HG02885 (cell line): ENCODE data around the gene NRF1.

Experiments
- ATAC-seq: cut with Tn5 transposase; IDR thresholded peaks from one replicate; pipeline ENCODE4 v1.9.1; 2021; ENCODE audit warnings: mild to moderate bottlenecking; ENCODE audit not compliant: unreplicated experiment, poor library complexity

The NRF1 gene

GRCh38 chr7:129724796-129725195 is 113.3 kb downstream of the NRF1 start:
- no peak for ATAC-seq

- no peak for ATAC-seq
These were observed 117.5 kb downstream of the NRF1 start for GRCh38 chr7:129728875-129729467.

GRCh38 chr7:129729511-129729910 is 118.0 kb downstream of the NRF1 start:
- no peak for ATAC-seq

- ATAC-seq, result no peak
These were observed 118.6 kb downstream of the NRF1 start for GRCh38 chr7:129730159-129730558.

- ATAC-seq, result no peak
These were observed 122.9 kb downstream of the NRF1 start for GRCh38 chr7:129734400-129734799.

GRCh38 chr7:129739427-129739826 is 127.9 kb downstream of the NRF1 start:
- no peak for ATAC-seq

GRCh38 chr7:129740574-129741410 is 129.3 kb downstream of the NRF1 start:
- ATAC-seq, result no peak

GRCh38 chr7:129741743-129742213 is 130.3 kb downstream of the NRF1 start:
- ATAC-seq, result no peak

- no peak for ATAC-seq
These were observed 130.7 kb downstream of the NRF1 start for GRCh38 chr7:129742256-129742655.

GRCh38 chr7:129746857-129747529 is 135.5 kb downstream of the NRF1 start:
- ATAC-seq, result no peak

GRCh38 chr7:129748356-129749109 is 137.0 kb downstream of the NRF1 start:
- ATAC-seq, result no peak

GRCh38 chr7:129750091-129750490 is 138.6 kb downstream of the NRF1 start:
- no peak for ATAC-seq

- no peak for ATAC-seq
These were observed 139.0 kb downstream of the NRF1 start for GRCh38 chr7:129750501-129750900.

GRCh38 chr7:129751916-129752315 is 140.4 kb downstream of the NRF1 start:
- ATAC-seq, result no peak

- no peak for ATAC-seq
These were observed 141.2 kb downstream of the NRF1 start for GRCh38 chr7:129752760-129753159.

GRCh38 chr7:129754406-129754805 is 142.9 kb downstream of the NRF1 start:
- ATAC-seq, result no peak

- no peak for ATAC-seq
These were observed 146.5 kb downstream of the NRF1 start for GRCh38 chr7:129757991-129758390.

- no peak for ATAC-seq
These were observed 151.0 kb downstream of the NRF1 start for GRCh38 chr7:129762387-129762969.

GRCh38 chr7:129764247-129765084 is 152.9 kb downstream of the NRF1 start:
- ATAC-seq, result no peak
